H1 (cell line): ENCODE results near the gene SPAG8. TPM values are rescaled to one million over a fixed set of nuclear protein-coding genes. Genes with fewer than 3 reads are reported as not detected.

ENCODE experiments used
- ASH2L ChIP-seq: fragments of 200-600, 300-600 bp; sonication (generic); IDR thresholded peaks from one replicate; pipeline ENCODE4 v1.7.1; 2017; ENCODE audit warnings: low read length
- BCL11A ChIP-seq, 2 experiments: IDR thresholded peaks; one replicate each; pipeline ENCODE4 v1.6.1; 2011; ENCODE audit warnings: low read depth in 2 of 2, low read length in 2 of 2, mild to moderate bottlenecking in 2 of 2
- CBX8 ChIP-seq: fragments of 300-800, 300-1000 bp; sonication (generic); IDR thresholded peaks from 2 replicates; pipeline ENCODE4 v1.7.1; 2016; ENCODE audit warnings: low read depth, low read length, borderline replicate concordance
- CEBPB ChIP-seq: IDR thresholded peaks from 2 replicates; pipeline ENCODE4 v1.6.1; 2012; ENCODE audit warnings: low read depth, low read length
- CHD2 ChIP-seq: IDR thresholded peaks from 2 replicates; pipeline ENCODE4 v1.6.1; 2012; ENCODE audit warnings: low read length, improper control_type of control experiment
- CREB1 ChIP-seq: IDR thresholded peaks from 2 replicates; pipeline ENCODE4 v1.6.1; 2012; ENCODE audit warnings: inconsistent platforms
- FOSL1 ChIP-seq: IDR thresholded peaks from 2 replicates; pipeline ENCODE4 v1.6.1; 2011; ENCODE audit warnings: mild to moderate bottlenecking, low read depth, low read length, moderate library complexity; ENCODE audit not compliant: insufficient read depth
- GABPA ChIP-seq: IDR thresholded peaks from 2 replicates; pipeline ENCODE4 v1.6.1; 2011; ENCODE audit warnings: mild to moderate bottlenecking, low read length, moderate library complexity, borderline replicate concordance; ENCODE audit not compliant: insufficient read depth
- HDAC6 ChIP-seq: IDR thresholded peaks from one replicate; pipeline ENCODE4 v1.7.1; 2012; ENCODE audit warnings: low read depth, mild to moderate bottlenecking, inconsistent platforms, low read length, moderate library complexity
- JUN ChIP-seq: IDR thresholded peaks from 2 replicates; pipeline ENCODE4 v1.6.1; 2011; ENCODE audit warnings: low read depth, mild to moderate bottlenecking, improper control_type of control experiment, low read length
- NANOG ChIP-seq: IDR thresholded peaks from 2 replicates; pipeline ENCODE4 v1.6.1; 2011; ENCODE audit warnings: low read length, low read depth, mild to moderate bottlenecking, inconsistent platforms; ENCODE audit not compliant: insufficient read depth, poor library complexity, severe bottlenecking
- POLR2A ChIP-seq, 2 experiments: IDR thresholded peaks; 1 replicate in 1 of 2; 2 replicates in 1 of 2; pipeline ENCODE4 v1.6.1; 2011; ENCODE audit warnings: low read depth in 2 of 2, low read length in 2 of 2, mild to moderate bottlenecking in 2 of 2; ENCODE audit errors: control extremely low read depth in 1 of 2
- RXRA ChIP-seq: IDR thresholded peaks from 2 replicates; pipeline ENCODE4 v1.6.1; 2011; ENCODE audit warnings: low read depth, mild to moderate bottlenecking, low read length, moderate library complexity; ENCODE audit not compliant: insufficient read depth
- SIRT6 ChIP-seq: IDR thresholded peaks from one replicate; pipeline ENCODE4 v1.7.1; 2012; ENCODE audit warnings: low read length, inconsistent platforms
- SP1 ChIP-seq: IDR thresholded peaks from 2 replicates; pipeline ENCODE4 v1.6.1; 2011; ENCODE audit warnings: low read depth, low read length
- SRF ChIP-seq: IDR thresholded peaks from 2 replicates; pipeline ENCODE4 v1.6.1; 2011; ENCODE audit warnings: mild to moderate bottlenecking, low read depth, low read length, moderate library complexity
- TAF7 ChIP-seq: optimal IDR thresholded peaks from 2 replicates; pipeline ENCODE3; 2011; ENCODE audit warnings: low read depth, mild to moderate bottlenecking, inconsistent platforms, low read length, moderate library complexity, borderline replicate concordance
- TBP ChIP-seq: IDR thresholded peaks from 2 replicates; pipeline ENCODE4 v1.6.1; 2011; ENCODE audit warnings: low read depth, low read length, improper control_type of control experiment
- TEAD4 ChIP-seq: IDR thresholded peaks from 2 replicates; pipeline ENCODE4 v1.6.1; 2012; ENCODE audit warnings: low read depth, low read length, inconsistent platforms, mixed read lengths
- ZNF274 ChIP-seq: IDR thresholded peaks from 2 replicates; pipeline ENCODE4 v1.7.0; 2012; ENCODE audit warnings: low read length, borderline replicate concordance; ENCODE audit errors: extremely low read depth
- polyA plus RNA-seq, 7 experiments: library from polyadenylated mRNA; depleted of rRNA in 3 of 7; stranded (reverse) in 5 of 7; unstranded in 2 of 7; fragments of >200 nt in 5 of 7; fragments of 200-250 nt in 2 of 7; gene quantifications; 1 replicate in 5 of 7; 2 replicates in 1 of 7; 4 replicates in 1 of 7; pipeline versions ENCODE4 v1.2.1 to v1.2.3, GENCODE V29; 2011 to 2013; ENCODE audit warnings: missing spikeins in 2 of 7, mixed read lengths in 2 of 7
- total RNA-seq: library from RNA; stranded (reverse); fragmentation: NEBNext Ultra II Directional; extraction: Animal tissue kit (Norgen Biotek cat#: 25700); gene quantifications from 2 replicates; pipeline ENCODE4 v1.2.1, GENCODE V29; 2021
- TF ChIP-seq, protein P1 (sequence below): IDR thresholded peaks from 2 replicates; pipeline ENCODE4 v1.6.1; 2012; ENCODE audit warnings: inconsistent platforms
- TF ChIP-seq, protein P2 (sequence below): IDR thresholded peaks from 2 replicates; pipeline ENCODE4 v1.6.1; 2012; ENCODE audit warnings: low read length, inconsistent platforms
- TF ChIP-seq, protein P3 (sequence below): IDR thresholded peaks from 2 replicates; pipeline ENCODE4 v1.6.1; 2011; ENCODE audit warnings: low read length, improper control_type of control experiment

Gene SPAG8
- total and polyA plus RNA-seq, 2 of the 8 experiments (the other 6 are each of a cell fraction or from before 2014, with no cell fraction given): 0.37 to 0.44 TPM

DNA sequence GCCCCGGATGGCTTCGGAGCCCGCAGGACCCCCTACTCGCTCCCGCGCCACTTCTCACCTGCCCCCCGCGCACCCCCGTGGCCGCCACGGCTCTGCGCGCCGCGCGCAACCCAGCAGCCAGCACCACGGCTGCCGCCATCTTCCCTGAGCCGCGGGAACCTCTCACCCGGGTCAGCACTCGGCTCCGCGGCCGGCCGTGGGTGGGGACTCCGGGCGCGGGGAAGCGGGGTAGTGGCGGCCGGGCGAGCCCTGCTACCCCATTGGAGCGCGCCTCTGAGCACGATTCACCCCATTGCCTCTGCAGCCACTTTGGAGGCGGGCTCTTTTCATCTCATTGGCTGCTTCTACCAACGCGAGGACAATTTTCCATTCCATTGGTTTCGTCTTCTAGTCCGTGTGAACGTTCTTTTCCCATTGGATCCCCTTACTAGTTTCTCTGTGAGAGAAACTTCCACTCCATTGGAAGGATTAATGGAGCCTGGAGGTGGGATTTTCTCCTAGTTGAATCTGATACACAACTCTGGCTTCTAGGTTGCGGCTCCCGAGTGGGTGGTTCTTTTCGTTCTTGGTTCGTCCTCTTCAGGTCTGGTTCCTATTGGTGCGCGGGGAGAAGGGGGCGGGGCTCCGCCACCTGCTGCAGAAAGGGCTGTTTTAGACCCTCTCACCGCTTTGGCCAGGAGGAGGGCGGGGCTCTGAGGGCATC lies 2.9 kb upstream of the SPAG8 start, which contains the start of gene HINT2 (continued):
- TF ChIP-seq BCL11A (IDR thresholded peaks at IDR 0.05; ENCODE audit: low read depth in 2 of 2, low read length in 2 of 2): no peak
- peak; percentile 37 for TF ChIP-seq TBP
- no peak for TF ChIP-seq TAF7
- TF ChIP-seq JUN: no peak
- TF ChIP-seq HDAC6: no peak
- TF ChIP-seq, protein P1, sequence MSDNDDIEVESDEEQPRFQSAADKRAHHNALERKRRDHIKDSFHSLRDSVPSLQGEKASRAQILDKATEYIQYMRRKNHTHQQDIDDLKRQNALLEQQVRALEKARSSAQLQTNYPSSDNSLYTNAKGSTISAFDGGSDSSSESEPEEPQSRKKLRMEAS: no peak; the same call in 1 of the 2 replicates
- no peak for TF ChIP-seq ZNF274
- TF ChIP-seq, protein P2, sequence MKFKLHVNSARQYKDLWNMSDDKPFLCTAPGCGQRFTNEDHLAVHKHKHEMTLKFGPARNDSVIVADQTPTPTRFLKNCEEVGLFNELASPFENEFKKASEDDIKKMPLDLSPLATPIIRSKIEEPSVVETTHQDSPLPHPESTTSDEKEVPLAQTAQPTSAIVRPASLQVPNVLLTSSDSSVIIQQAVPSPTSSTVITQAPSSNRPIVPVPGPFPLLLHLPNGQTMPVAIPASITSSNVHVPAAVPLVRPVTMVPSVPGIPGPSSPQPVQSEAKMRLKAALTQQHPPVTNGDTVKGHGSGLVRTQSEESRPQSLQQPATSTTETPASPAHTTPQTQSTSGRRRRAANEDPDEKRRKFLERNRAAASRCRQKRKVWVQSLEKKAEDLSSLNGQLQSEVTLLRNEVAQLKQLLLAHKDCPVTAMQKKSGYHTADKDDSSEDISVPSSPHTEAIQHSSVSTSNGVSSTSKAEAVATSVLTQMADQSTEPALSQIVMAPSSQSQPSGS: no peak; the same call in 1 of the 2 replicates
- TF ChIP-seq, protein P3, sequence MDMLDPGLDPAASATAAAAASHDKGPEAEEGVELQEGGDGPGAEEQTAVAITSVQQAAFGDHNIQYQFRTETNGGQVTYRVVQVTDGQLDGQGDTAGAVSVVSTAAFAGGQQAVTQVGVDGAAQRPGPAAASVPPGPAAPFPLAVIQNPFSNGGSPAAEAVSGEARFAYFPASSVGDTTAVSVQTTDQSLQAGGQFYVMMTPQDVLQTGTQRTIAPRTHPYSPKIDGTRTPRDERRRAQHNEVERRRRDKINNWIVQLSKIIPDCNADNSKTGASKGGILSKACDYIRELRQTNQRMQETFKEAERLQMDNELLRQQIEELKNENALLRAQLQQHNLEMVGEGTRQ: no peak
- no peak for TF ChIP-seq SRF
- TF ChIP-seq FOSL1: no peak
- TF ChIP-seq CREB1: peak; percentile 34; the same call in 1 of the 2 replicates
- peak; percentile 81 for TF ChIP-seq SP1
- TF ChIP-seq NANOG: no peak
- peak; percentile 7 to 79; a peak in 2 of 3 replicates for TF ChIP-seq POLR2A (IDR thresholded peaks at IDR 0.05; ENCODE audit: control extremely low read depth in 1 of 2, low read depth in 2 of 2, low read length in 2 of 2)
- TF ChIP-seq CEBPB: no peak
- no peak; the same call in 1 of the 2 replicates for TF ChIP-seq CHD2
- no peak for TF ChIP-seq TEAD4
- TF ChIP-seq RXRA: no peak
- TF ChIP-seq CBX8: no peak
- TF ChIP-seq GABPA: no peak
- no peak for TF ChIP-seq SIRT6
- TF ChIP-seq ASH2L: peak; percentile 56
